Fibroblast of skin of scalp (primary cell): Measurements from ENCODE around the gene ATP9B.
"Not testable (repeated sequence)": the region's sequence is repeated elsewhere in the genome, so short reads cannot be mapped to it uniquely, and the experiment has no call there.

Experiments used
- DNase-seq: peaks from one replicate; pipeline ENCODE4 v3.0.0-alpha.2; 2013

Gene ATP9B

GRCh38 chr18:79290876-79291275, 221.7 kb downstream of the ATP9B start:
- DNase-seq, result no peak

GRCh38 chr18:79294235-79294634, 225.0 kb downstream of the ATP9B start:
- DNase-seq, result no peak

- DNase-seq, result no peak
Measured at GRCh38 chr18:79299272-79299671, 230.1 kb downstream of the ATP9B start.

GRCh38 chr18:79299711-79300110, 230.5 kb downstream of the ATP9B start:
- no peak for DNase-seq

GRCh38 chr18:79300413-79300812, 231.2 kb downstream of the ATP9B start:
- no peak for DNase-seq

GRCh38 chr18:79302120-79302519, 232.9 kb downstream of the ATP9B start:
- DNase-seq, result no peak

- DNase-seq, result no peak
Measured at GRCh38 chr18:79305911-79306310, 236.7 kb downstream of the ATP9B start.

GRCh38 chr18:79309614-79310358, 240.6 kb downstream of the ATP9B start:
- peak; percentile 7 for DNase-seq

GRCh38 chr18:79314838-79315388, 245.7 kb downstream of the ATP9B start:
- DNase-seq, result no peak

GRCh38 chr18:79315596-79315995, 246.4 kb downstream of the ATP9B start:
- no peak for DNase-seq

GRCh38 chr18:79317703-79318102, 248.5 kb downstream of the ATP9B start:
- DNase-seq, result peak; percentile 6

GRCh38 chr18:79318142-79318673, 249.0 kb downstream of the ATP9B start:
- no peak for DNase-seq

- DNase-seq, result no peak
Measured at GRCh38 chr18:79320216-79320850, 251.1 kb downstream of the ATP9B start.

GRCh38 chr18:79321625-79322405, 252.6 kb downstream of the ATP9B start:
- DNase-seq, result no peak

GRCh38 chr18:79322441-79322840, 253.2 kb downstream of the ATP9B start:
- no peak for DNase-seq

- no peak for DNase-seq
Measured at GRCh38 chr18:79323471-79323870, 254.3 kb downstream of the ATP9B start.

GRCh38 chr18:79326413-79327198, 257.4 kb downstream of the ATP9B start:
- peak; percentile 37 for DNase-seq

- no peak for DNase-seq
Measured at GRCh38 chr18:79327199-79327721, 258.1 kb downstream of the ATP9B start.

- DNase-seq, result not testable (repeated sequence)
Measured at GRCh38 chr18:79327915-79328314, 258.7 kb downstream of the ATP9B start.

GRCh38 chr18:79328887-79329286, 259.7 kb downstream of the ATP9B start:
- DNase-seq, result no peak

- DNase-seq, result no peak
Measured at GRCh38 chr18:79329786-79330185, 260.6 kb downstream of the ATP9B start.

- no peak for DNase-seq
Measured at GRCh38 chr18:79332646-79333045, 263.5 kb downstream of the ATP9B start.
